ENCODE data around the gene MEI1.
A peak's percentile ranks its signal among the peaks of the same experiment; 100 is the strongest.
"Not testable (repeated sequence)": the region's sequence is repeated elsewhere in the genome, so short reads cannot be mapped to it uniquely, and the experiment has no call there.

MEI1 gene

DNA sequence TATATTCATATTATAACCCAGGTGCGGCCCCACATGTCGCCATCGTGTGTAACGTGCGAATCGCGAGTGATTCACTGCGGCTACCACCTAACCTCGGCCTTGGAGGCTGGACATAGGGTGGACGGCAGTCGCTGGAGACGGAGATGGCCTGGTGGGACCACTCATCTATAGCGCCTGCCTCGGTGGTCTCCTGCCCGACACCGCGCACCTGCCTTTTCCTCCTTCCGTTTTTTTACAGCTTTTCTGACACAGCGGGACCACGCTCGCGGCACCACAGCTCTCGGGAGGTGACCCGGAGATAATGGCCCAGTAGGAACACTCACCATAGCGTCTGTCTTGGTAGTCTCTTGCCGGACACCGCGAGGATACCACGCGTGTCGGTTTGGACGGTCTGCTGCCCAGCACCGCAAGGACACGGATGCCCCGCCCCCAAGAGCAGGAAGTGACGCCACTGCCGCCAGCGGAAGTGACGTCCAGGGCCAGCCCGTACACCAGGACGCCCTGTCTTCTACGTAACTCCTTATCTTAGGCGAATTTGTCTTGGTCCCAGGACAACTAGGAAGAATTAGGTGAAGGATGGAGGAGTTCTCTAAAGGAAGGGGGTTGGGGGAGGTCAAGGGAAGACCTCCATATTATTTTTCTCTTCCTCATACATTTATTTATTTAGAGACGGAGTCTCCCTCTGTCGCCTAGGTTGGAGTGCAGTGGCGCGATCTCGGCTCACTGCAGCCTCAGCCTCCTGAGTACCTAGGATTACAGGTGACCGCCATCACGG lies 17.1 kb upstream of the MEI1 start:
- DNase-seq, result peak; percentile 74

DNA sequence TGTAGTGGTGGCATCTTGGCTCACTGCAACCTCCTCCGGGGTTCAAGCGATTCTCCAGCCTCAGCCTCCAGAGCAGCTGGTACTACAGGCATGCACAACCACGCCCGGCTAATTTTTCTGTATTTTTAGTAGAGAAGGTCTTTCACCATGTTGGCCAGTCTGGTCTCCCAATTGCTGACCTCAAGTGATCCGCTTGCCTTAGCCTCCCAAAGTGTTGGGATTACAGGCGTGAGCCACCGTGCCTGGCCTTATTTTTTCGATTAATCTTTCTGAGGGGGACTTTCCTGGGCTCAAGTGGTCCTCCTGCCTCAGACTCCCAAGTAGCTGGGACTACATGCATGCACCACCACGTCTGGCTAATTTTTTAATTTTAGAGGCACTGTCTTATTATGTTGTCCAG lies 16.3 kb upstream of the MEI1 start:
- DNase-seq, result no peak

DNA sequence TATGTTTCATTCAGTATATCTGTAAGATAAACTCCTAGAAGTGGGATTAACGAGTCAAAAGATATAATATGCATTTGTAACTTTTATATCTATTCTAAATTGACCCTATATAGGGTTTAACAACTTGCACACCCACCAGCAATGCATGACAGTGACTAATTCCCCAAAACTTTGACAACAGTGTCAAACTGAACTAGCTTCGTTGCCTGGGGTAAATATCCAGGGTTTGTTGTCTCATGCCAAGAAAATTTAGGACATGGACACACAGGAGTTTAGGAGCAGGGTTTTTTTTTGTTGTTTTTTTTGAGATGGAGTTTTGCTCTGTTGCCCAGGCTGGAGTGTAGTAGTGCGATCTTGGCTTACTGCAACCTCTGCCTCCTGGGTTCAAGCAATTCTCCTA lies 15.7 kb upstream of the MEI1 start:
- no peak for DNase-seq

DNA sequence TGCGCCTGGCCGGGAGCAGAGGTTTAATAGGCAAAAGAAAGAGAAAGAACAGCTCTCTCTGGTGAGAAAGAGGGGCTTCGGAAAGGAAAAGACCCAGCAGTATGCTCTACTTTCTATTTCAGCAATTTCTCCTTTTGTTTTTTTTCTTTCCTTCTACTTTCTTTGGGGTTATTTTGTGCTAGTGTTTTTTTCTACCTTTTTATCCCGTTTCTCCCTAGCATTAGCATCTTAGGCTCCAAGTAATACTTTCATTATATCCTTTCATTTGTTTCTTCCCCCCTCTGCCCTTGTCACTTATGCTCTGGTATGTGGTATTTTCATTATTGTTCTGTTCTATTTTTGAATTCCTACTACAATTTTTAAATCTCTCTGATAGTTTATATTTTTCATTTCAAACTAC lies 15.1 kb upstream of the MEI1 start:
- DNase-seq, result no peak

DNA sequence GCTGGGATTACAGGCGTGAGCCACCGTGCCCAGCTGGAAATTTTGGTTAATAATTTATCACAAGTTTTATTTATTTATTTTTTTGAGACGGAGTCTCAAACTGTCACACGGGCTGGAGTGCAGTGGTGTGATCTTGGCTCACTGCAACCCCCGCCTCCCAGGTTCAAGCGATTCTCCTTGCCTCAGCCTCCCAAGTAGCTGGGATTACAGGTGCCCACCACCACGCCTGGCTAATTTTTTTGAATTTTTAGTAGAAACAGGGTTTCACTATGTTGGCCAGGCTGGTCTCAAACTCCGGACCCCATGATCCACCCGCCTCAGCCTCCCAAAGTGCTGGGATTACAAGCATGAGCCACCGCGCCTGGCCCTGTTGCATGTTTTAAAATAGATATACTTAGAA lies 12.4 kb upstream of the MEI1 start:
- DNase-seq, result not testable (repeated sequence)

DNA sequence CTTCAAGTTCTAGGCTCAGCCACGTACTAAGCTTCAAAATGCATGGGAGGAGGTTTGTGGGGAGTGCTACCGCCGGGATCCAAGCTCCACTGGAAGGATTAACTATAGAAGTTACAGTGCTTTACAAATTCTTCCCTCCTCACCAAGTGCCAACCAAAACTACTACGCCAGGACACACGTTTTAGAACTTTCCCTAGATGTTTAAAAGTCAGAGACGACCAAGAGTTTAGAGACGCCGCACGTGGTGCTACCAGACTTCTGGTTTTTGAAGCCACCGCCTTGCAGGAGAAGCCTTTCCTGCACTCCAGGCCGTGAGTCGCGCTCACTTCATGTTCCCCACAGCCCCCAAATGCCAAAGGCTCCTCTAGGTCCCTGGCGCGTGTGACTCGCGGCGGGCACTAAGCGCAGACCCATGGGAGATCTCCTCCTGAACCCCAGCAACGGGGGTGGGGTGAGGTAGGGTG lies 11.4 kb upstream of the MEI1 start:
- peak; percentile 16 for DNase-seq

DNA sequence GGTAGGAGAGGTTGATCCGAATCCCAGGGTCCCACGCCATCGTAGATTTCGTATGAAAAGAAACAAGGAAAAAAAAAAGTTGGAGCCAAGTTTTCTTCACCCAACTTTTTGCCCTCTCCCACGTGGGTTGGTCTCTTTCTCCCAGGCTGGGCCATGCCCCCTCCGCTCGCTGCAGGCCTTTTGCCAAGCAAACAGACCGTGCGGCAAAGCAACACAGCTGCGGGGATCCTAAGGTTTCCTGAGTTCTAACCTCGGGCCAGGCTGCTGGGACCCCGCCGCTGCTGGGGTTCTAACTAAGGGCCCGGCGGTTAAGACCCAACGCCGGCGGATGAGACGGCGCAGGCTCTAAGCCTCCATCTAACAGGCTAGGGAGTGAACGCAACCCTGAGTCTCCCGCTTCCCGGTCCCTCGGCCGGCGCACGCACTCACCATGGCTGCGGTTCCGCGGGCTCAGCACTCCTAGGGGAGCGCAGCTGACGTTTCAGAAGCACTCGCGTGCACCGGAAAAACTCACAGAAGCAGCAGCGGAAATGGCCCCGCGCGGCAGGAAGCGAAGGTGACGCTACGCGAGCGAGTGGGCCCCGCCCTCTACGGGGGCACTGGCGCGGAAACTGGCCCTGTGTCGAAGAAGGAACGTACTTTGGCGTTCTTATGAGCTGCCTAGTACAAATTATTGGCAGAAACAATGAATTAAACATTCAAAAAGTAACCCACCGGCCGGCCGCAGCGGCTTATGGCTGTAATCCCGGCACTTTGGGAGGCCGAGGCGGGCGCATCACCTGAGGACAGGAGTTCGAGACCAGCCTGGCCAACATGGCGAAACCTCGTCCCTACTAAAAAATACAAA lies 10.7 kb upstream of the MEI1 start, which contains the start of gene SNU13:
Gene SNU13 (minus strand): TSS at position 503 of the 847 bp plus-strand sequence. CDS start 71 bp downstream, at position 432.
- peak; percentile 91 for DNase-seq

DNA sequence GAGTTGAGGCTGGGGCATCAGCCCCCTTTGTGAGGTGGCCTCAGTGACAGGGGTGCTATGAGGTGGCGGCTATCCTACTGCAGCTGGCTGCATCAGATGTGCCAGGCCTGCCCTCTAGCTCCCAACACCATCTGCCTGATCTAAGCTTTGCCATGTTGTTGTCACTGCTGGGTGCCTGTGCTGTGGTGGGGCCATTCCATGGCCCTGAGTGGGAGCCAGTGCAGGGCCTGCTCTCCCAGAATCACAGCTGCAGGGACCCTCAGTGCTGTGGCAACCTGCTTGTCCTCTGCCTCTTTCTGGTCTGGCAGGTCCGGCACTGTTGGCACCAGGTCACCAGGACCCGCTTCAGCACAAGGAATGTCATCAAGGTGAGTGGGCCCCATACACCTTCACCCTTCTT lies 8.8 kb upstream of the MEI1 start:
- DNase-seq, result no peak

DNA sequence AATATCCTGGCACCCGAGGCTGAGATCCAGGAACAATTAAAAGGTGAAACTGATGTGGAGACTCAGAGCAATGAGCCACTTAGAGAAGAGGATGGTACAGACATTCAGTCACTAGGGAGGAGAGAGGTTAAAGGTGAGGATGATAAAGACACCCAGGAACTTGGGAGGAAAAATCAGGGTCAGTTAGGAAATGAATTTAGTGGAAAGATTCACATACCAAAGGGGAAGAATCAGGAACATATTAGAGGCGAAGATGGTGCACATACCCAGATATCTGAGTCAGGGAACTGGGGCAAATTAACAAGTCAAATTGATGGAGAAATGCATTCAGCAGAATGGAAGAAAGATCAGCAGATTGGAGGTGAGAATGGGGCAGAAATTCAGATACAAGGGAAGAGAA lies 4.1 kb upstream of the MEI1 start:
- no peak for DNase-seq

DNA sequence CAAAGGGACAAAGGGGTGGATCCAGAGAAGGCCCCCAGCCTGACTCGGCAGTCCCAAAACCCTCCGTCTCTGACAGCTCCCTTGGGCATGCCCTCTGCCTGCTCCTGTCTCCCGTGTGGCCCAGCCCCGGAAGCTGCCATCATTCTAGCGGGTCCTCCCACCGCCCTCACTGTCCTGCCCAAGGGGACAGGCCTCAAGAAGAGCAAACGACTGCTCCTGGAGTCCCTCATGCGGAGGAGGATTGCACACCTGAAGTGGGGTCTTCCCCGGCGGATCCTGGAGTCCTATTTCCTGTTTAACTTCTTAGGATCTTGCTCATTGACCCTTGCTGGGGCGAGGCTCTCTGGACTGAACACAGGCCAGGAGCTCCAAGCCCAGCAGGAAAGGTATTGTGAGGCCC lies 2.6 kb upstream of the MEI1 start:
- DNase-seq, result no peak

DNA sequence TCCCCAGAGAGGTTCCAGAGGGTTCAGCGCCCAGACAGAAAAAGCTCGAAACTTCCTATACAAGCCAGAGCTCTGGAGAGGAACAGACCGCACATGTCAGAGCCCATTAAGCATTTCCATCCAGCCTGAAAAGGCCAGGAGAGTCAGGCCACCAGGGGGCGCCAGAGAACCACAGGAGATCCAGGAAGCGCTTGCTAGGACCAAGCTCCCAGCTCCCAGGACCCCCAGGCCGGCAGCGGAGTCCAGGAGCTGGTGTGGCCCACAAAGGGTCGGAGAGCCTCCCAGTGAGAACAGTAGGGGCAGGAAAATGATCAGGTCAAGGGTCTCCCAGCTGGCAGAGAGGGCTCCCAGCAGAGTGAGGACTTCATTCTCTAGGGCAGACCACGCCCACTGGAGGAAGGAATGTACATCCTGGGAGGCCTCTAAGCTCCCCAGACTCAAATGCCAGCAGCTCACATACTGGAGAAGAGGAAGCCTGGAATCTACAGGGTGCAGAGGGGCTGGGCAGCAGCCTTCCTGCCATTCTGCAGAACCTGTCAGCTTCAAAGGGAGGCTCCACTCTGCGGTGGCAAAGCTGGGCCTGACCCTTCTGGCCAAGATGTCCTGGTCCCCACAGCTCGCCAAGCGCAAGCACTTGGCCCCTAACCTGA lies 2.1 kb upstream of the MEI1 start:
- peak; percentile 71 for DNase-seq

DNA sequence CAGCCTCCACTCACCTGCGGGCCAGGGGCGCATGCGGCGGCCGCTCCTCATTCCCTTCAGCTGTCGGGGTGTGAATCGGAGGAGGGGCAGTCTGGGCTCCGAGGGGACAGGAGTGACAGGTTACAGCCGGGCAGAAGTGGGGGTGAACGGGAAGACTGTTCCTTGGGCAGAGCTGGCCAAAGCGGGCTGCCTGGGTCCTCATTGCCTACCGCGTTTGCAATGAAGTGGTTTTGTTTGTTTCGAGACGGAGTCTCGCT lies 733 bp downstream of the MEI1 start:
- no peak for DNase-seq

DNA sequence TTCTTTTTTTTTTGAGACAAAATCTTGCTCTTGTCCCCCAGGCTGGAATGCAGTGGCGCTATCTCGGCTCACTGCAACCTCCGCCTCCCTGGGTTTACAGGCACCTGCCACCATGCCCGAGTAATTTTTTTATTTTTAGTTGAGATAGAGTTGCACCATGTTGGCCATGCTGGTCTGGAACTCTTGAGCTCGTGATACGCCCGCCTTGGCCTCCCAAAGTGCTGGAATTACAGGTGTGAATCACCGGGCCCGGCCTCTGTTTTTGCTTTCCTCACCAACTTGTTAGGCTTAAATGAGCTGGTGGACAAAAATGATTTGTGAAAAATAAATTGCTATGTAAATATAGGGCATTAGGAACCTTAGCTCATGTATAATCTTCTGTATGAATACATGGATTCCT lies 3.5 kb downstream of the MEI1 start:
- DNase-seq, result no peak

DNA sequence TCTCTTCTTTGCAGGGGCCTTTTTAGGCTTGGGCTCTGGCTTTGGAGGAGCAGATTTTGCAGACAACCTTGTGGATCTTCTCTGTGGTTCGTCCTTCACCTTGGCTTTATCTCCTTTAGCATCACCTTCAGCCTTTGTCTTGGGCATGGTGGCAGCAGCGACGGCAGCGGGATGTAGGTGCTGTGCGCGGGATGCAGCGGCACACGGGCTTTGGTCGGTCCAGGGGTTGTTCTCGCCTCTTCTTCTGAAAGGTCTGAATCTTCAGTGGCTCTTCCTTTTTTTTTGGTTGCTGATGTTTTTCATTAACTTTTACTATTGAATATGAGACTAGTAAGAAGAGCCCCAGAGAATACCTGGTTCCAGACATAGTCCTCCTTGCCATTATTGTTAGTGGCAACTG lies 10.0 kb downstream of the MEI1 start:
- DNase-seq, result no peak

DNA sequence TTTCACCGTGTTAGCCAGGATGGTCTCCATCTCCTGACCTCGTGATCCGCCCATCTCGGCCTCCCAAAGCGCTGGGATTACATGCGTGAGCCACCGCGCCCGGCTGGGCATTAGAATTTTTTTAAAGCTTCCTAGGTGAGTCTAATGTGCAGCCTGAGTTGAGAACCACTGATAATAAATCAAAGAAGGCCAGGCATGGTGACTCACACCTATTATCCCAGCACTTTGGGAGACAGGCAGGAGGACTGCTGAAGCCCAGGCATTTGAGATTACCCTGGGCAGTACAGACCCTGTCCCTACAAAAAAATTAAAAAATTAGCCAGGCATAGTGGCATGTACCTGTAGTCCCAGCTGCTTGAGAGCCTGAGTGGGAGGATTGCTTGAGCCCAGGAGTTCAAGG lies 13.7 kb downstream of the MEI1 start:
- DNase-seq, result no peak

DNA sequence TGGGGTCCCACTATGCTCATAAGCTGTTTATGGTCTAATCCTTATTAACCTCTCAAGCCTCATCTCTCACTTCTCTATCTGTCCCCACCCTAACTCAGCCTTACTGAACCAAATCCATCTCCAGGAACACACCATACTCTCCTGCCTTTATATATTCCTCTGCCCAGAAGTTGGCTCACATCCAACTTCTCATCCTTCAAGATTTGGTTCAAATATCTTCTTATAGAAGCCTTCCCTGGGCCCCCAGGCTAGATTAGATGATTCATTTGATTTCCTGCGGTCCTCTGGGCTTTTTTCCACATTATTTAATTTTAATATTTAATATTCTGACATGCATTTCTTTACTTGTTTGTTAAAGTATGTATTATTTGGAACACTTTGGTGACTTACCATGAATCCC lies 23.2 kb downstream of the MEI1 start:
- no peak for DNase-seq

DNA sequence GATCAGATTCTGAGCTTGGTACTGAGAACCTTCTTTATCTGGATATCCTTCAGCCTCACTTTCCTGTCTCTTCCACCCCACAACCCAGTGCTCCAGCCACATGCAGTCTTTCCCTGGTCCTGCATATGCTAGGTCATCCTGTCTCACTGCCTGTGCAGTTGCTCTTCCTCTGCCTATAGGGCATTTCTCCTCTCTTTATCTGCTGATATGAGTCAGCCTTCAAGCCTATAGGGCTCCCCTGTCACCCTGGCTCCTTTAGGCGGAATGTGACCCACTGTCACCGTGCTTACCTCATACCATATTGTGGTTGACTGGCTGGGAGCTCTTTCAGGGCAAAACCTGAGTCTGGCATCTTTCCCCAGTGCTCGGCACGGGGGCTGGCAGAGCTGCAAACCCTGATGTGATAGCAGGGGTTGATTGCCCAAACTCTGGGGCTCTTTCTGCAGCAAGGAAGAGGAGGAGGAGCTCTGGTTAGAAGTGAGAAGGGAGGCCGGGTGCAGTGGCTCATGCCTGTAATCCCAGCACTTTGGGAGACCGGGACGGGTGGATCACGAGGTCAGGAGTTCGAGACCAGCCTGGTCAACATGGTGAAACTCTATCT lies 26.3 kb downstream of the MEI1 start:
- no peak for DNase-seq

DNA sequence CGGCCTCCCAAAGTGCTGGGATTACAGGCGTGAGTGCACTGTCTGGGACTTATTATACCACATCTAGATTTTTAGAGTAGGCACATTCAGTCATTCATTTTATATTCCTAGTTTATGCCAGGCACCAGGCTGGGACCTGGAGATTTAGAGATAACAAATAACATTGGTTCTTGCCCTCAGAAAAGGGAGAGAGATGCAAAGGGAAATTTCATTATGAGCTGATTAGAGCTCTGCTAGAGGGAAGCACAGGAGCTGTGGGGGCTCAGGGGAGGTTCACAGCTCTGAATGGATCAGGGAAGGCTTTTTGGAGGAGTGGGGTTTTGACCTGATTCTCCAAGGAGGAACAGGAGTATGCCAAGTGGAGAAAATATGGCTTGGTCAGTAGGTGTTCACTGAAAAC lies 32.3 kb downstream of the MEI1 start:
- no peak for DNase-seq

DNA sequence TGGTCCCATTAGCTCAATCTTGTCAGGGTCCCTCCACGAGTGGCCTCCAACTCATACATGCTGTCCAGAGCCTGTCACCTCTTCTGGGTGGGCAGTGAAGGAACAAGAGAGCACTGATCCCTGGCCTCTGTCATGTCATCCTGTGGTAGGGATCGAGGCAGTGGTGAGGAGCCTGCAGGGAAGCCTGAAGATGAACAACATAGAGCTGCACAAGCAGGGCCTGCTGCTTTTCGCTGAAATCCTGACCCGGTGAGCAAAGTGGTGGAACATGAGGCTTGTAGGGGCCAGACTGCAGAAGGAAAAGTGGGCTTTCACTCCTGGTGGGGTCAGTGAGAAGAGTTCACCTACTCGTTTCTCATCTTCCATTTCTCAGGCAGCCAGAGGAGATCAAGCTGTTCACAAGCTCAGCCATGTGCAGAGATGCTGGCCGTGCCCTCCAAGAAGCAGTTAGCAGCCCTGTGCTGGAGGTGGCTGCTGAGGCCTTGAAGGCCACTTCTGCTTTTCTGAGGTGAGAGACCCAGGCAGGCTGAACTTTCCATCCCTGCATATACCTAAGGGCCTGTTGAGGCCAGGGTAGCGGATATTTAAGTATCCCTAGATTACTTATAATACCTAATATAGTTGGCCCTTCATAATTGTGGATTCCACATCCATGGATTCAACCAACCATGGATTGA lies 32.9 kb downstream of the MEI1 start:
- DNase-seq, result no peak

DNA sequence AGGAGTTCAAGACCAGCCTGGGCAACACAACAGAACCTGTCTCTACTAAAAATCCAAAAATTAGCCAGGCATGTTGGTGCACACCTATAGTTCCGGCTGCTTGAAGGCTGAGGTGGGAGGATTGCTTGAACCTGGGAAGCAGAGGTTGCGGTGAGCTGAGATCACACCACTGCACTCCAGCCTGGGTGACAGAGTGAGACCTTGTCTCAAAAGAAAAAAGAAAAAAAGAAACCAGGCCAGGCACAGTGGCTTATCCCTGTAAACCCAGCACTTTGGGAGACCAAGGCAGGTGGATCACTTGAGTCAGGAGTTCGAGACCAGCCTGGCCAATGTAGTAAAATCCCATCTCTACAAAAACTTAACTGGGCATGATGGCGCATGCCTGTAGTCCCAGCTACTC lies 33.9 kb downstream of the MEI1 start:
- DNase-seq, result not testable (repeated sequence)

DNA sequence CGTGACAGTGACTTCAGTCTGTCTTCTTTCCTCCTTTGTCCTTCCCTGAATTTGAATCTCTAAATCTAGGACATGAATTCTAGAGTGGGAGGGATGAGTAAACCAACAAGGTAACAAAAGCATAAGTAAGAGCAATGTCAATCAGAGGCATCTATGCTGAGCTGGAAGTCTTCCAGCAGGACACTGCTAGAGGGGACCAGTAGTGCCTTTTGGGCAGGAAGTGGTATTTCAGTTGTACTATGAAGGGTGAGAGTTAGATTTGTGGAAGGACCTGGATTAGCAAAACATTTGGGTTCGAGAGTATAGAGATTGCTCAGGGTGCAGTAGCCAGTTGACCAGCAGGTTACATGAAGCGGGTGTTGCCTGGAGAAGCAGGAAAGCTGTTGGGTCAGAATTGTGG lies 40.3 kb downstream of the MEI1 start:
- no peak for DNase-seq

DNA sequence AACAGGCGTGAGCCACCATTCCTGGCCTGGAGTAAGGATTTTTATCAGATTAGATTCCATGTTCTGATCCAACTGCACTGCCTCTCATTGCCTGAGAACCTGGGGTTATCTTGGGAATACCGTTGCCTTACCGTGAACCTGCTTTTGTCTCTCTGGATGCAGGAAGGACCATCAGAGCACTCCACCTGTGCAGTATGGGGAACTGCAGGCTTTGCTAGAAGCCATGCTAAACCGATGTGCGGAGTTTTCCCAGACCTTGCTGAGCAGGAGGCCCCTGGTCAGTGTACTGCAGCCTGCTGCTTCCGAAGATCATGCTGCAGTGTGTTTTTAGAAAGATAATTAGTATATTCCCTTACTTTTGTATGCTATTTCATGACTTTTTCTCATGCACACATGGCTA lies 43.6 kb downstream of the MEI1 start:
- DNase-seq, result no peak

DNA sequence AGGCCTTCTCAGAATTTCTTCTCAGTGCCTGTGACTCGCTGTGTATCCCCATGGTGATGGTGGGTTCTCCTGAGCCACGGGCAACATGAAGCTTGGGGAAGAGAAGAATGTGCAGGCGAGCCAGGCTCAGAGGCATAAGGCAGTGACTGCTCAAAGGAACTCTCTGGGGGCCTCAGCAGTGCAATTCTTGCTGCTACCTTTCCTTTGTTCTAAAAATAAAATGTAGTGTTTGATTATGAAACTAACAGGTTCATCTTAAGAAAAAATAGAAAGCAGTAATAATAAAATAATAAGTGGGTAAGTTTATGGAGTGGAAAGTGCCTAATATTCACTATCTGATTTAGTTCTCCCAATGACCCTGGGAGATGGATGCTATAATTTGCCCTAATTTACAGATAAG lies 46.7 kb downstream of the MEI1 start:
- no peak for DNase-seq
